Measurements from ENCODE around the gene NFIA. TPM values are rescaled to one million over a fixed set of nuclear protein-coding genes. Genes with fewer than 3 reads are reported as not detected.

The NFIA gene
- total RNA-seq, 4 donors from 2014 or later = 134 to 183 (median 148) TPM

DNA sequence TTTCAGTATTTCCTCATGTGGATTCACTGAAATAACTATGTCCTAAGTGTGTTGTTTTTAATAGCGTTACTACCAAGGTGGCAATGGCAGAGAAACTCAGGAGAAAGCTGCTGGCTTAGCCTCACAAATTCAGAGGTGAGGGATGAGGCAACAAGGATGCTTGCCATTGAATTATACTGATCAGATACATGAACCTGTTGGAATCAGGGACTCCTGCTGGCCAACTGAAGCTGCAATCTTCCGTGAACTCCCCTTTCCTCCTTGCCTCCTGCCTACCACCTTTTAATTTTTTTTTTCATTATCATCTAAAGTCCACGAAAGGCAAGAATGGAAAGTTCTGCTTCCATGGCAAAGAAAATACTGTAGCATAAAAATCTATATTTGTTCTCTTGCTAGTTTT lies 254.7 kb downstream of the NFIA start:
- H3K27me3 ChIP-seq = no peaks in the 10 kb centered on the region
- no peaks in the 10 kb centered on the region for H3K9me3 ChIP-seq
- TF ChIP-seq POLR2AphosphoS5 (IDR thresholded peaks at IDR 0.05) = no peak
- TF ChIP-seq, protein P1, sequence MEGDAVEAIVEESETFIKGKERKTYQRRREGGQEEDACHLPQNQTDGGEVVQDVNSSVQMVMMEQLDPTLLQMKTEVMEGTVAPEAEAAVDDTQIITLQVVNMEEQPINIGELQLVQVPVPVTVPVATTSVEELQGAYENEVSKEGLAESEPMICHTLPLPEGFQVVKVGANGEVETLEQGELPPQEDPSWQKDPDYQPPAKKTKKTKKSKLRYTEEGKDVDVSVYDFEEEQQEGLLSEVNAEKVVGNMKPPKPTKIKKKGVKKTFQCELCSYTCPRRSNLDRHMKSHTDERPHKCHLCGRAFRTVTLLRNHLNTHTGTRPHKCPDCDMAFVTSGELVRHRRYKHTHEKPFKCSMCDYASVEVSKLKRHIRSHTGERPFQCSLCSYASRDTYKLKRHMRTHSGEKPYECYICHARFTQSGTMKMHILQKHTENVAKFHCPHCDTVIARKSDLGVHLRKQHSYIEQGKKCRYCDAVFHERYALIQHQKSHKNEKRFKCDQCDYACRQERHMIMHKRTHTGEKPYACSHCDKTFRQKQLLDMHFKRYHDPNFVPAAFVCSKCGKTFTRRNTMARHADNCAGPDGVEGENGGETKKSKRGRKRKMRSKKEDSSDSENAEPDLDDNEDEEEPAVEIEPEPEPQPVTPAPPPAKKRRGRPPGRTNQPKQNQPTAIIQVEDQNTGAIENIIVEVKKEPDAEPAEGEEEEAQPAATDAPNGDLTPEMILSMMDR (IDR thresholded peaks at IDR 0.05) = peak; percentile 8 to 34 (median 14)
- 38% methylated on average over 3 of the region's 3 CpGs for WGBS
- H3K27ac ChIP-seq (replicated peaks in 1 of 4) = peak overlapping the region; percentile 73 to 82 (median 78)
- peaks cover 35 to 58% (median 53%) of the 10 kb centered on the region in 4 donors for H3K4me1 ChIP-seq
- no peak for DNase-seq (ENCODE audit: extremely low spot score)
- intact Hi-C loops (cut with DNase I) = no loop called here
- peaks cover 0 to 14% (median 2%) of the 10 kb centered on the region in 4 donors for H3K36me3 ChIP-seq
- H3K4me3 ChIP-seq = no peak overlapping the region

DNA sequence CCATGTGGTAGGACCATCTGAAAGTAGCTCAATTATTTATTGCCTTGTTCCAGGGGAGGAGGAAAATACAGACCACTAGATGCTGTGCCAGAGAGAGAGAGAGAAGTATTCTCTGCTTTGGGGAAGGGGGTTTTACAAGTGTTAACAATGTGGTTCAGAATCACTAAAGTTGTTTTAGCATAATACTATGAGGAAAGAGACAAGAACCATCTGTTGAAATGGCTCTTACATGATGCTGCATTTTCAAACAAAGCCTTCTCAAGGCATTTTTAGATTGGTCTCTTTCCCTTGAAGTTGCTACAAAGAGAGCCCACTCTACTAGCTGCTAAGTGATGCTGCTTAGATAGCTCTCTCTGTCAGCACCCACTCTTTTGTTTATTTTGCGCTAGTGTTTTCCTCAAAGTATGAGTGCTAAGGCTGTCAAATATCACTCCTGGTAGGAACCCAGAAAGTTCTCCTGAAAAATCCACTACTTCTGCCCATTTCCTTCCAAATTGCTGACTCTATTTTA lies 255.1 kb downstream of the NFIA start:
- TF ChIP-seq POLR2A (IDR thresholded peaks at IDR 0.05; ENCODE audit: low read depth) = no peak
- TF ChIP-seq, protein P1 (IDR thresholded peaks at IDR 0.05) = peak in 2 of 3 experiments; percentile 1
- peak overlapping the region; percentile 73 to 82 (median 78) for H3K27ac ChIP-seq (replicated peaks in 1 of 4)
- intact Hi-C loops (cut with DNase I) = no loop called here
- H3K4me1 ChIP-seq = peaks cover 35 to 54% (median 50%) of the 10 kb centered on the region in 4 donors
- H3K27me3 ChIP-seq = no peaks in the 10 kb centered on the region
- WGBS = 48% methylated on average over 1 of the region's 1 CpG
- DNase-seq (ENCODE audit: extremely low spot score) = no peak
- H3K9me3 ChIP-seq = no peaks in the 10 kb centered on the region
- H3K4me3 ChIP-seq = peak overlapping the region in 3 of 4 donors; percentile 18 to 37 (median 34)
- H3K36me3 ChIP-seq = peaks cover 0 to 14% (median 2%) of the 10 kb centered on the region in 4 donors

GRCh38 chr1:61337981-61338848 lies 255.9 kb downstream of the NFIA start:
- peaks cover 35 to 57% (median 50%) of the 10 kb centered on the region in 4 donors for H3K4me1 ChIP-seq
- no peaks in the 10 kb centered on the region for H3K27me3 ChIP-seq
- TF ChIP-seq POLR2AphosphoS5 (IDR thresholded peaks at IDR 0.05) (peak; percentile 60 to 68), POLR2A (IDR thresholded peaks at IDR 0.05; ENCODE audit: low read depth) (no peak), EP300 (IDR thresholded peaks at IDR 0.05) (no peak)
- TF ChIP-seq, protein P1 (IDR thresholded peaks at IDR 0.05) = peak; percentile 71 to 75 (median 74)
- H3K27ac ChIP-seq (replicated peaks in 1 of 4) = peak overlapping the region; percentile 73 to 82 (median 78)
- H3K4me3 ChIP-seq = peak overlapping the region; percentile 15 to 37 (median 26)
- 18% methylated on average over 11 of the region's 13 CpGs for WGBS
- peaks cover 0 to 8% (median 1%) of the 10 kb centered on the region in 4 donors for H3K36me3 ChIP-seq
- no peak for DNase-seq (ENCODE audit: extremely low spot score)
- H3K9me3 ChIP-seq = no peaks in the 10 kb centered on the region
- intact Hi-C loops (cut with DNase I) = loop anchor here (2.0 kb wide), 2 partner anchors 259 to 287 kb away; no protein-coding TSS in a partner anchor

DNA sequence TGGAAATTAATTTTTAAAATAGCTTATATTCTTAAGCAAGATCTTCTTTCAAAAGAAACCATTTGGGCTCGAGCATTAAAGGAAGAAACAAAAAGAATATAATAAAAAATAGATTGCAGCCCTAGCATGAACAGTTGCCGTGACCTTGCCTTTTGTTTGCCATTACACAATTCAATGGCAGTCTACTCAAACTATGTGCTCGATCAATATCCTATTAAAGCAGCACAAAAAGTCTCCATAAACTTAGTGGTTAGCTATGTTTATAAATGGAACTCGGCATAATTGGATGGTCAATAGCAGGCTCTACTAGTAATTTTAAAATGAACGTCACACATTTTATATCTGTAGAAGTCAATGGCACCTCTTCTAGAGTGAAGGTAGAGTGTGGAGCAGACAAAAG lies 256.5 kb downstream of the NFIA start:
- Histone ChIP-seq H3K4me3 (peak overlapping the region; percentile 15 to 37 (median 26)), H3K27ac (replicated peaks in 1 of 4) (peak overlapping the region; percentile 73 to 82 (median 78)), H3K4me1 (peaks cover 41 to 59% (median 54%) of the 10 kb centered on the region in 4 donors), H3K9me3 (no peaks in the 10 kb centered on the region), H3K36me3 (peaks cover 0 to 1% (median 0%) of the 10 kb centered on the region in 4 donors), H3K27me3 (no peaks in the 10 kb centered on the region)
- 78% methylated on average over 5 of the region's 5 CpGs for WGBS
- no peak for DNase-seq (ENCODE audit: extremely low spot score)
- intact Hi-C loops (cut with DNase I) = loop anchor here (2.0 kb wide), 2 partner anchors 260 to 288 kb away; no protein-coding TSS in a partner anchor
- no peak for TF ChIP-seq POLR2AphosphoS5 (IDR thresholded peaks at IDR 0.05)
- no peak for TF ChIP-seq EP300 (IDR thresholded peaks at IDR 0.05)
- TF ChIP-seq POLR2A (IDR thresholded peaks at IDR 0.05; ENCODE audit: low read depth) = no peak
- TF ChIP-seq, protein P1 (IDR thresholded peaks at IDR 0.05) = no peak

All from esophagus muscularis mucosa (tissue), 4 donors.